ENCODE results near the gene COPS3.

COPS3 gene

GRCh38 chr17:17224137-17224536, 56.9 kb downstream of the COPS3 start:
- DNase-seq (ENCODE audit: low spot score), result no peak
- ChIA-PET POLR2A (ENCODE audit: low non-redundant PET) (no interaction called here), CTCF (interaction anchor here (0.5 kb wide), 1 partner anchor 820 kb away, joined by 3 read pairs; no protein-coding TSS in a partner anchor)
- TF ChIP-seq, protein P1, sequence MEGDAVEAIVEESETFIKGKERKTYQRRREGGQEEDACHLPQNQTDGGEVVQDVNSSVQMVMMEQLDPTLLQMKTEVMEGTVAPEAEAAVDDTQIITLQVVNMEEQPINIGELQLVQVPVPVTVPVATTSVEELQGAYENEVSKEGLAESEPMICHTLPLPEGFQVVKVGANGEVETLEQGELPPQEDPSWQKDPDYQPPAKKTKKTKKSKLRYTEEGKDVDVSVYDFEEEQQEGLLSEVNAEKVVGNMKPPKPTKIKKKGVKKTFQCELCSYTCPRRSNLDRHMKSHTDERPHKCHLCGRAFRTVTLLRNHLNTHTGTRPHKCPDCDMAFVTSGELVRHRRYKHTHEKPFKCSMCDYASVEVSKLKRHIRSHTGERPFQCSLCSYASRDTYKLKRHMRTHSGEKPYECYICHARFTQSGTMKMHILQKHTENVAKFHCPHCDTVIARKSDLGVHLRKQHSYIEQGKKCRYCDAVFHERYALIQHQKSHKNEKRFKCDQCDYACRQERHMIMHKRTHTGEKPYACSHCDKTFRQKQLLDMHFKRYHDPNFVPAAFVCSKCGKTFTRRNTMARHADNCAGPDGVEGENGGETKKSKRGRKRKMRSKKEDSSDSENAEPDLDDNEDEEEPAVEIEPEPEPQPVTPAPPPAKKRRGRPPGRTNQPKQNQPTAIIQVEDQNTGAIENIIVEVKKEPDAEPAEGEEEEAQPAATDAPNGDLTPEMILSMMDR (conservative IDR thresholded peaks at IDR 0.05; ENCODE audit: low read depth), result no peak
- H3K27ac ChIP-seq, result no peak overlapping the region

GRCh38 chr17:17223736-17224135, 57.3 kb downstream of the COPS3 start:
- no peak overlapping the region for H3K27ac ChIP-seq
- TF ChIP-seq, protein P1 (conservative IDR thresholded peaks at IDR 0.05; ENCODE audit: low read depth), result no peak
- DNase-seq (ENCODE audit: low spot score), result no peak
- POLR2A ChIA-PET (ENCODE audit: low non-redundant PET), result no interaction called here
- CTCF ChIA-PET, result interaction anchor here (0.6 kb wide), 1 partner anchor 55 kb away, joined by 5 read pairs; no protein-coding TSS in a partner anchor

DNA sequence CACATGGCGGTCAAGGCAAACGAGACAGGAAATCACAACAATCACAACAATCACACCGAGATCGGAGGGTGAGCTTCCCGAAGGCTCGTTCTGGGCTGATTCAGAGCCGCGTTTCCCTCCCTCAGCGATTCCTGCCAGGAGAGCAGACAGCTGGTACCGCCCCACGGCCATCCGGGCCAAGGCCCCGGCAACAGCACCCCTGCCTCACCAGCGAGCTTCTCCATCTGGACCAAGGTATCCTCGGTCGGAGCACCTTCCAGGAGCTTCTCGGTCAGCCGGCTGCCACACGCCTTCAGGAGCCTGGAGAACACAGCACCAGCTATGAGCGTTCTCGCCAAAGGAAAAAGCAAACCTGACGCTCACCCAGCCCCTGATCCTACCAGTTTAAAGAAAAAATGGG, 59.7 kb downstream of the COPS3 start:
- ChIA-PET CTCF (interaction anchor here (0.5 kb wide), 1 partner anchor 14 kb away, joined by 4 read pairs; no protein-coding TSS in a partner anchor), POLR2A (ENCODE audit: low non-redundant PET) (no interaction called here)
- no peak for DNase-seq (ENCODE audit: low spot score)
- no peak overlapping the region for H3K27ac ChIP-seq
- TF ChIP-seq, protein P1 (conservative IDR thresholded peaks at IDR 0.05; ENCODE audit: low read depth), result no peak

DNA sequence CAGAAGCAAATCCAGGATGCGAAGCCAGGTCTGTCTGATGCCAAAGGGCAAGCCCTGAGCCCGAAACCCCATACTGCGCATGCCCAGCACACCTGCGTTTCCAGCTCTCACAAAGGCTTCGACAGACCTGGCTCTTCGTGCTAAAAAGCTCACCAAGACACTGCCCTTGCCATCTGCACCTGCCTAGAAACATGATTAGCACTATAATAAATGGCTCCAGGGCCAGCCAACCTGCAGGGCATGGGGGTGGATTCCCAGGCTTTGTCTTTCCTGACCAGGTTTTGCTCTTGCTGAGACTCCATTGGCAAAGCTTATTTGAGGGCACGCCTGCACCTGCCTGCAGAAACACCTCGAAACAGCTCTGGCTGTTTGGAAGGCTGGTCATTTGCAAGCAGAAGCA, 60.5 kb downstream of the COPS3 start:
- ChIA-PET POLR2A (ENCODE audit: low non-redundant PET) (no interaction called here), CTCF (no interaction called here)
- TF ChIP-seq, protein P1 (conservative IDR thresholded peaks at IDR 0.05; ENCODE audit: low read depth), result no peak
- no peak overlapping the region for H3K27ac ChIP-seq
- DNase-seq (ENCODE audit: low spot score), result no peak

- ChIA-PET CTCF (no interaction called here), POLR2A (ENCODE audit: low non-redundant PET) (no interaction called here)
- DNase-seq (ENCODE audit: low spot score), result no peak
These were observed 63.1 kb downstream of the COPS3 start for GRCh38 chr17:17217995-17218394.

GRCh38 chr17:17216776-17217175, 64.3 kb downstream of the COPS3 start:
- ChIA-PET POLR2A (ENCODE audit: low non-redundant PET) (no interaction called here), CTCF (no interaction called here)
- TF ChIP-seq, protein P1 (conservative IDR thresholded peaks at IDR 0.05; ENCODE audit: low read depth), result no peak
- 0 out of 2 replicates have a peak overlapping the region, but pooled peaks have one; percentile 17 for H3K27ac ChIP-seq
- DNase-seq (ENCODE audit: low spot score), result no peak

More at GRCh38 chr17:17217995-17218394, 63.1 kb downstream of the COPS3 start:
- TF ChIP-seq, protein P1 (conservative IDR thresholded peaks at IDR 0.05; ENCODE audit: low read depth), result no peak
- no peak overlapping the region for H3K27ac ChIP-seq
